ENCODE results near the gene NSFL1C.

DNA sequence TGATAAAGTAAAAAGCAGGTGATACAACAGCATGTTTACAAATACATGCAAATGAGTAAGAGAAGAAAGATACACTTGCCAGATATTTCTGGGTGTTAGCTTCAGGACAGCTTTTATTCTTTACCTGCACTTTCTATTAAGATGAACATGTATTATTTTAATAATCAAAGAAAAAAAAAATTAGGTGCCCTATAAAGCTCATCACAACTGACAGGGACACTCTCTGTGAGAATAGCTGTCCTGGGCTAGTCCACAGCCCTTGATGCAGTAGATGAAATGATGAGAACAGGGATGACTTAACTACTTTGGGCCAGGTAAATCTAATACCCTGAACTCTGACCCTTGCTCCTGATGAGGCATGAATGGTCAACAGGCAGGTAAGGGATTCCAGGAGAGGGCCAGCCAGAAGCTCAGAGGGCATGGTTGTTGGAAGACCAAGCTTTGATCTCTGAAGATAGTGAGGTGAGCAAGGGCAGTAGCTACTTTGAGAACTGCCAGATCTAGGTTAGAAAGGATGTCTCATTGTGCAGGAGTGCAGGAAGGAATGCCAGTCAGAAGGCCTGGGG is 15.6 kb downstream of the NSFL1C start:
- TF ChIP-seq POLR2AphosphoS5 (IDR thresholded peaks at IDR 0.05; ENCODE audit: low read depth, low read length) = no peak
- no peak for TF ChIP-seq POLR2A (IDR thresholded peaks at IDR 0.05; ENCODE audit: low read depth, low read length)

All from GM12892 (cell line).